ENCODE results near the gene KRT74.
"Not testable (repeated sequence)": the region's sequence is repeated elsewhere in the genome, so short reads cannot be mapped to it uniquely, and the experiment has no call there.

The KRT74 gene

DNA sequence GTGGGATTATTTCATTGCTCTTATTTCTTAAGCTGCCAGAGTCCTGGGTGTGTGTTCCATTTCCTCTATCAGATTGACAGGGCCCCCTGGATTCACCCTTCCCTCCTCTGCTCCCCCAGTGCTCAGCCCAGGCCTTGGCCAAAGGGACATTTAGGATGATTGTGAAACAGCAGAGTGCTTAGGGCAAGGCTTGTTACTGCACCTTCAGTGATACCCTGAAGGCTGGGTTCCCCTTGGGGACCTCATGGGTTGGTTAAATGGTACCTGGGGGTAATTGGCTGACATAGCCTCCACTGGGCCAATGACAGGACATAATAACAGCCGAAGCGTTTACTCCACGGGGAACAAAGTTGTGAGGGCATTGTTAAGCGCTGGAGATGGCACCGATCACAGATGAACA lies 28.9 kb upstream of the KRT74 start:
- no peak for DNase-seq (ENCODE audit: low read depth, low spot score)

DNA sequence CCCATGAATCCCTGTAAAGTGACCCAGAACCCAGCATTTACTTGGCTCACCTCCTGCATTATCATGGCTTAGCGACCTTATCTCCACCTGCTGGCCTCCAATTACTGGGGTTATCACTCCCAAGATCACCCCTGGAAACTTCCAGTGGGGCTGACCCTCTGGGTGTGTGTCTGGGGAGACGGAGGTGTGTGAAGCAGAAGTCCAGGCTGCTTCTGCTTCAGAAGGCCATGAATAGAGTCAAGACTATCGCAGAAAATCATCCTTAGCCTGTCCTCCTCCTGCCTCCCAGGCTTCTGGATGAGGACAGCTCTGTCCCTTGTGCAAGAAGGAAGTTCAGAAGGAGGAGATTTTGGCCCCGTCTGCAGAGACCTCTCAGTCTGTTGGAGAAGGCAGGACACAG lies 28.0 kb upstream of the KRT74 start:
- no peak for DNase-seq (ENCODE audit: low read depth, low spot score)

DNA sequence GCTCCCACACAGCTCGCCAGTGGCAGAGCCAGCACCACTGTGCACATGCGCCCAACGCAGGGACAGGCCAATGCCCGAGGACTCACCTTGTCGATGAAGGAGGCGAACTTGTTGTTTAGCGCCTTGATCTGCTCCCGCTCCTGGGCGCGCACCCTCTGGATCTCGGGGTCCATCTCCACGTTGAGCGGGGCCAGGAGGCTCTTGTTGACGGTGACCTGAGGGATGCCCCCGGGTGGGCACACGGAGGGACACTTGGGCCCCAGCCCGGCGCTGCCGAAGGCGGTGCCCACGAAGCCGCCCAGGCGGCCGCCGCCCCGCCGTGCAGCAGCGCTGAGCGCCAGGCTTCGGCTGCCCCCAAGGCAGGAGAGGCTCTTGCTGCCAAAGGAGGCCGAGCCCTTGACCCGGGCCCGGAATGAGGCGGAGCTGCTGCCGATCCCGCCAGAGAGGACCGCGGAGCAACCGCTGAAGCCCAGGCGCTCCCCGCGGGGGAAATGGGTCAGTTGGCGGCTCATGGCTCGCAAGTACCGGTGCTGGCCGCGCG lies 27.4 kb upstream of the KRT74 start, which contains the start of gene KRT72:
KRT72 (minus strand) TSS at position 523 of the 541 bp plus-strand sequence; CDS start at position 512, 11 bp downstream.
- no peak for DNase-seq (ENCODE audit: low read depth, low spot score)

DNA sequence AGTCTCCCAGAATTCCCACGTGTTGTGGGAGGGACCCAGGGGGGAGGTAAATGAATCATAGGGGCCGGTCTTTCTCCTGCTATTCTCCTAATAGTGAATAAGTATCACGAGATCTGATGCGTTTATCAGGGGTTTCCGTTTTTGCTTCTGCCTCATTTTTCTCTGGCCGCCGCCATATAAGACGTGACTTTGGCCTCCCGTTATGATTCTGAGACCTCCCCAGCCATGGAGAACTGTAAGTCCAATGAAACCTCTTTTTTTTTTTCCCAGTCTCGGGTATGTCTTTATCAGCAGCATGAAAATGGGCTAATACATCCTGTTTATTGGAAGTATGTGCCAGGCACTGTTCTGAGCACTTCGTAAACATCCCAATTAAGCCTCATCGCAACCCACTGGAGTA lies 26.8 kb upstream of the KRT74 start:
- DNase-seq (ENCODE audit: low read depth, low spot score) = no peak

DNA sequence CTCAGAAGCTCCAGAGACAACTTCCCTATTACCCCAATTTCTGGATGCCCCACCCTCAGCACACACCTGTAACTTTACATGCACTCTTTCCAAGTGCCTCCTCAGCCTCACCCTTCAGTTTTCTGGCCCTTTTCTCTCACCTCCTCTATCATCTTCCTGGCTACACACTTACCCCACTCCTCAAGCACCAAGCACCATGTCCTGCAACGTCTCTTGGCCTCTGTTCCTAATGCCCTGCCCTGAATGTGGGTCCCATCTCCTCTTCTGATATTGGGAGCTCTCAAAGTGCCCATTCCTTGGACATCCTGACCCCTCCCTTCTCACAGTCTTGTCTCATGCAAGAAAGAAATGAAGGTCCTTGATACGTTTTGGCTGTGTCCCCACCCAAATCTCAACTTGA lies 26.4 kb upstream of the KRT74 start:
- no peak for DNase-seq (ENCODE audit: low read depth, low spot score)

DNA sequence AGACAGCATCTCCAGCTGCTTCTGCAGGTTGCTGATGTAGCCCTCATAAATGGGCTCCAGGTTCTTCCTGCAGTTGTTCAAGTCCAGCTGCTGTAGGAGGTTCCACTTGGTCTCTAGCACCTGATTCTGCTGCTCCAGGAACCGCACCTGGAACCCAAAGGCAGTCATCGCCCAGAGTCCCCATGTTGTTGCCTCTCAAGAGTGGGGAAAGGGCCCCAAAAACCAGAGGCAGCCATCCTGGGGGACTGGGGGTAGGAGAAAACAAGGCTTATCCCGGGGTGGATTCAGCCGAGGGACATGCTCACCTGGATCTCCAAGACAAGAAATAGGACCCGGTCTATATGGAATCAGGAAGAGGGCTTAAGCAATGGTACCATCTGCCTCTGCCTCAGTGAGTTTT lies 25.3 kb upstream of the KRT74 start:
- no peak for DNase-seq (ENCODE audit: low read depth, low spot score)

DNA sequence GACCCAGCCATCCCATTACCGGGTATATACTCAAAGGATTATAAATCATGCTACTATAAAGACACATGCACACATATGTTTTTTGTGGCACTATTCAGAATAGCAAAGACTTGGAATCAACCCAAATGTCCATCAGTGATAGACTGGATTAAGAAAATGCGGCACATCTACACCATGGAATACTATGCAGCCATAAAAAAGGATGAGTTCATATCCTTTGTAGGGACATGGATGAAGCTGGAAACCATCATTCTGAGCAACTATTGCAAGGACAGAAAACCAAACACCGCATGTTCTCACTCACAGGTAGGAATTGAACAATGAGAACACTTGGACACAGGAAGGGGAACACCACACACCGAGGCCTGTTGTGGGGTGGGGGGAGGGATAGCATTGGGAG lies 20.6 kb upstream of the KRT74 start:
- DNase-seq (ENCODE audit: low read depth, low spot score) = not testable (repeated sequence)

DNA sequence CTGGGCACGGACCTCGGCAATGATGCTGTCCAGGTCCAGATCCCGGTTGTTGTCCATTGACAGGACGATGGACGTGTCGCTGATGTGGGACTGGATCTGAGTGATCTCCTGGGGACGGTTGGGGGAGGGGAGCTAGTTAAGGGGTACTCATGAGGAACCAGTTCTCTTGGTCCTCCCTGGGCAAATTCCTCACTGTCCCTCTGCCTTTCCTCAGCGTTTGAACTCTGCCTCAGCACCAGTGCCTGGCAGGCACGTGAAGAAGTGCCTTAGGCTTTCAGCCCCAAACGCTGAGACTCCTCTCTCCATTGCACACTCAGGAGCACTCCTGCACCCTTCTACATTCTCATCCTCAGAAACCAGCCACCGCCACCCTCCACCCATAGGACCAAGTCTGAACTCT lies 17.9 kb upstream of the KRT74 start:
- no peak for DNase-seq (ENCODE audit: low read depth, low spot score)

DNA sequence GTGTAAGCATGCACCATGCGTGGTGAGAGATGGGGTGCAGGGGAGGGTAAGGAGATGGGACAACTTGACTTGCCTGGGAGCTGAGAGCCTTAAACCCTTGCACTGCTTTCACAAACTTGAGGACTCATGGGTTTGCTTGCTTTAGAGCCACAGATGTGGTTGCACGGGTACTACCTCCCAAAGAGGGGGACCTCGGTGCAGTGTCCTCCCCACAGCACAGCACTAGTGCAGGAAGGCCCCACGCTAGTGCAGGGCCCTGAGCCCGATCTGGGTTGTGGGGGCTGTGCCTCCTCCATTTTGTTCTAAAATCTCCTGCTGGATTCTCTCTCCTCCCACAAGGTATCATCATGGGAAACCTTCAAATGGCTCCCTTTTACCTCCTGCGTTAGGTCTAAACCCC lies 16.4 kb upstream of the KRT74 start:
- no peak for DNase-seq (ENCODE audit: low read depth, low spot score)

GRCh38 chr12:52587563-52587962 lies 13.9 kb upstream of the KRT74 start:
- DNase-seq (ENCODE audit: low read depth, low spot score) = no peak

DNA sequence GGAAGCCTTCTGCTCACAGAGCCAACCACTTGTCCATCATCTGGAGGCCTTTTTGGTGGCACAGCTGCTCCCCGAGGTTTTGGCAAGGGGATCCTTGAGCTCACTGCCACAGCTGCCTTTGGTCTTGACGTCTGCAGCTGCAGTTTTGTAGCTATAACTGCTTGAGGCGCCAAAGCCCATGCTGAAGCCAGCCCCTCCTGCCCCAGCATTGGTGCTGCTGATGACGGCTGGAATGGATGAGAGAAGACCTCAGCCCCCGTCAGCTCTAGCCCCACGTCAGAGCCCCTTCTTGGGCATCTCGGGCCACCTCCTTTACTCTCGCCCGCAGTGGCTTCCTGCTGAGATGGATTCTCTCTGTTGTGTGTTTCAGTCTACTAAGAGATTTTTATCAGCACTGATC lies 12.3 kb upstream of the KRT74 start:
- DNase-seq (ENCODE audit: low read depth, low spot score) = no peak

DNA sequence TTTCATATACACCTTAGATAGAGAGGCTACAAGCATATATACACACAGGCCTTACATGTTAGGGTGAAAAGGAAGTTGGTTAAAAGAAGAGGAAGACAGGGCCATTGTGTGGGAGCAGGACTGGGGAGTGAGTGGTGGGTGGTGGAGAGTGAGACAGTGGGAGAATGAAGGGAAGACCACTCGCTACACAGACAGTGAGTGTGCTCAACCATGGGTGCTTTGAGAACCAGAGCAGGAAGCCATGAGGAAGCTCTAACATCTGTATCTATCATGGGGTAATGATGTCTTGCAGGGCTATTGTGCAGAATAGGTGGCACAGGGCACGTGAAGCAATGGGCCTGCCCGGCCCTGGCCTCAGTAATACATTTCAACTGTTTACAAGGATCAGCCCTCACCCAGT lies 11.4 kb upstream of the KRT74 start:
- no peak for DNase-seq (ENCODE audit: low read depth, low spot score)

GRCh38 chr12:52584156-52584682 lies 10.6 kb upstream of the KRT74 start:
- no peak for DNase-seq (ENCODE audit: low read depth, low spot score)

DNA sequence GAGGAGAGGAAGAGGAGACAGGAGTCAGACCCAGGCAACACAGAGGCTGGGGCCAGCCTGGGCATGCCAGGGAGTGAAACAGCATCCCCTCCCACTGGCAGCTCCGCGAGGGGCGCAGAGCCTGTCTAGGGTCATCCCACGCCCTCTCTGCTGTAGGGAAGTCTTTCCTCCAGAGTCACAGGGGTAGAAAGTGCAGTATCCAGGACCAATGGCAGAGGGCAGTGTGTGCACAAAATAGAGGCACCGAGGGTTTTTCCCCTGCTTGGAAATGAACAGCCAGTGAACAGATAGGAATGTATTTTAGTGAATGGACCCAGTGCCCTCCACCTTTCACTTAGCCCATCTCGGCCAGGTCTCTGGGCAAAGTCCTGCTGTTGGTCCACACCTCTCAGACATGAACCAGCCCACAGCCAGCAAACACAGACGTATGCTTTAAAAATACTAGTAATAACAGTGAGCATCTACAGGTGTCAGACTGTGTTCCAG lies 9.4 kb upstream of the KRT74 start:
- DNase-seq (ENCODE audit: low read depth, low spot score) = peak; percentile 40

- DNase-seq (ENCODE audit: low read depth, low spot score) = no peak
Measured at GRCh38 chr12:52582486-52582885, 8.8 kb upstream of the KRT74 start.

- no peak for DNase-seq (ENCODE audit: low read depth, low spot score)
Measured at GRCh38 chr12:52581481-52581880, 7.8 kb upstream of the KRT74 start.

GRCh38 chr12:52581066-52581465 lies 7.4 kb upstream of the KRT74 start:
- no peak for DNase-seq (ENCODE audit: low read depth, low spot score)

DNA sequence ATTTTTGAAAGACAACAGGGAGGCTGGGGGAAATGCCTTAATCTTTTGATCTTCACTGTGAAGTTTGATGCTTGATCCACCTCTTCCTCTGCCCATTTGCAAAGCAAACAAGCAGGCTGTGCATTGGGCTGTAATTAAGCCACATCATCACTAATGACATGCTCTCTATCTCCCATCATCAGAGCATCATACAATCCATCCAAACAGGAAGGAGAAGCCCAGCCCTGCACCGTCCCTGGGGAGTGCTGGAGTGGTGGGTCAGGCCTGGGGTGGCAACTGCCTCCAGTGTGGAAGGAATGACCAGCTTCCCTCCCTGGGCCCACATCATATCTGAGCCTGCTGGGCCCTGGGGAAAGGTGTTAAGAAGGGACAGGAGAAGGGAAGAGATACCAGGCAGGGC lies 6.9 kb upstream of the KRT74 start:
- DNase-seq (ENCODE audit: low read depth, low spot score) = no peak

GRCh38 chr12:52579468-52580465 lies 6.1 kb upstream of the KRT74 start:
- DNase-seq (ENCODE audit: low read depth, low spot score) = no peak

DNA sequence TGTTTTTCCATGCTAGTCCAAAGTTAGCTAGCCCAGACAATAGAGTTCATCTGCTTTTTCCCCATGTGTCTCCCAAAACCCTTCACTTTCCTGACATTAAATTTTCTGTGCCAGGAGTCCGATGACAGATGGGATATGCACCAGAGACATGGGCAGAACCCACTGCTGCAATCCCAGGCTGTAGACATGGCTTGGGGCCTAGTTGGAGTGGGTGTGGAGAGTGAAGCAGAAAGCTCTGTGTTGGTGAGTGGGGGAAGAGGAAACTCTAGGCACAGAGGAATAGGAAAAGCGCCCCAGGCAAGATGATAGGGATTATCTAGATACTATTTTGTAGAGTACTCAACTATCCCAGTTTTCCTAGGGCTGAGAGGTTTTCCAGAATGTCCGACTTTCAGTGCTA lies 4.8 kb upstream of the KRT74 start:
- no peak for DNase-seq (ENCODE audit: low read depth, low spot score)

GRCh38 chr12:52577316-52577715 lies 3.7 kb upstream of the KRT74 start:
- no peak for DNase-seq (ENCODE audit: low read depth, low spot score)

DNA sequence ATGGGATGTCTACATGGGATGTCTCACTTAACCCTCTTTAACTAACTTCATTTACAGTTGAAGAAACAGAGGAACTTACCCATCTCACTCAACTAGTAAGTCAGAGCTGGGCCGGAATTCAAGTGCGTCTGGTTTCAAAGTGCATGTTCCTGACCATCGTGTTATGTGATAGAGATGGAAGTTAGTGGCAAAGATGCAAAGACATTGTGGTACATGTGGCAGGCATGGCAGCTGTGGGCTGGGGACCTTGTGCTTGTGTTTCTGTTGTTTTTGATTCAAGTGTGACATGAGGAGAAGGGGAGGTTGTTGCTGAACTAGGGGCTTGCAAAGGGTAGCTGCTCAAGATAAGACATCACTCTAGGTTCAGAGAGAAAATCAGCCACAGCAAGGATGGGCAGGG lies 2.3 kb upstream of the KRT74 start:
- no peak for DNase-seq (ENCODE audit: low read depth, low spot score)

GRCh38 chr12:52575256-52575655 lies 1.6 kb upstream of the KRT74 start:
- DNase-seq (ENCODE audit: low read depth, low spot score) = no peak

Data from iPS DF 19.7 (cell line).